ENCODE measurements around the gene MFSD11.
"Not testable (repeated sequence)": the region's sequence is repeated elsewhere in the genome, so short reads cannot be mapped to it uniquely, and the experiment has no call there.

The MFSD11 gene

DNA sequence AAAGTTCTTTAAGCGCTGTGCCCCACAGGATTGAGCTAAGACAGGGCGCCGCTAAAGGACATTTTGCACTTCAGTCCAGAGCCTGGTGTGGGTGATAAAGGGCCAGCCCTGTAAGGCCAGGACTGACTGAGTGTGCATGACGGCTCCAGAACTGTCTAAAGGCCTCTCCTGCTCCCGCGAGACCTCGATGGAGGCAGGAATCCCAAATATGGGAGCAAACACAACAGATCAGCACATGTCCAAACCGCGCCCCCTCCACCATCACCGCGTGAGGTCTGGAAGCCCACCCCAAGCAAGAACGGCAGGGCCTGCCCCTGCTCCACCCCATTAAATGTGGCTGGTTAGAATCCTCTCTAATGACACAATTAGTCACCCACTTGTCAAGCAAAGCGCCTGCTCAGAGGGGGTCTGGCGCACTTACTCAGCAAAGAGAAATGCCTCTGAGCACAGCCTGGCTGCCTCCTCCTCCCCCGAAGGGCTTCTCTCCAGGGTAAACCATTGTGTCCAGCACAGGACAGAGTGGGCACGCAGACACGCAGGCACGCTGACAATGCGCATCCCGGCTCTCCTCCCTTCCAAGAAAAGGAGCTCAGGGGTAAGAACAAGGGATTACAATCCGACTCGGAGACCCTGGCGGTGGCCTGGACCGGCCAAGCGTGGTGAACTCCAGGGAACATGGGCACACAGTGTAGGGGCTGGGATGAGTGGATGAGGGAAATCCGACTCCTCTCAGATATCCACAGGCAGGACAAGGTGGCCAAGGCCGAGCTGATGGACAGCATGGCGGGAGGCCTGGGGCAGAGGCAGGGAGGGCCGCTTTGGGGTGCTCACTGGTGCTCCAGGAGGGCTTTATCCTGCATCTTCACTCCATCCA lies 28.6 kb upstream of the MFSD11 start:
- DNase-seq (ENCODE audit: low spot score), result peak; percentile 95

DNA sequence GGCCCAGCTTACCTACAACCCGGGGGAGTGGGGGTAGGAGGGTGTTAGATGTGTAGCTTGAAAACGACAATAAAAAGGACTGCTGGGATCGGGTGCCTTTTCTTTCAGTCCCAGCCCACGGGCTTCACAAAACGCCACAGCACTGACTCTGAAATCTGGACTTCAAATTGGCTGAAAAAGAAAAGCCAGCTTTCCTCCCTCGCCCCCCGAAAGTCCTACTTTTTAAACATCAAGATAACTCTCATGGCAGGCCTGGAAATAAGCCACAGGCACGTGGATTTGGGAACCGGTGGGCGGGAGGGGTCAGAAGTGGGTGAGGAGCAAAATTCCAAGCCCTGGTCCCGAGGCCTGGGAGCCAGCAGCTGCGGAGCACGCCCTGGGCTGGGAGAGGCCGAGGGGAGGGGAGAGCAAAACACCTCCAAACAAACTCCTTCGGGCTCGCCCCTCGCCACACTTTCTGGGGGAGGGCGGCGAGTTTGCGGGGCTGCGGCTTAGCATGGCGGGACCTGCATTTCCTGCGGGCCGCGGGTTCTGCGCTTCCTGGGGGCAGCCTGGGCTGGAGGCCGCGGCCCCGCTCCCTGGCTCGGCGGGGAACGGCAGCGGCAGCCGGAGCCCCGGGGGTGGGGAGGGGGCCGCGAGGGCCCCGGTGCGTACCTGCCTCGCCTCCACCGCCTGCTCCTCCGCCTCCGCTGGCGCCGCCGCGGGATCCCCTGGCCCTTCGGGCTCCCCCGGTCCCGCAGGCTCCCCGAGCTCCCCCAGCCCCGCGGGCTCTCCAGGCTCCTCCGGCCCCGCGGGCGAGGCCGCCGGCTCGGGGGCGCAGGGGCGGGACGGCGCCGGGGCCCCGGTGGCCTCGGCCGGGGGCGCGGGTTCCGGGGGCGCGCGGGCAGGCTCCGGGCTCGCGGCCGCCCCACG lies 27.7 kb upstream of the MFSD11 start:
- not testable (repeated sequence) for DNase-seq (ENCODE audit: low spot score)

DNA sequence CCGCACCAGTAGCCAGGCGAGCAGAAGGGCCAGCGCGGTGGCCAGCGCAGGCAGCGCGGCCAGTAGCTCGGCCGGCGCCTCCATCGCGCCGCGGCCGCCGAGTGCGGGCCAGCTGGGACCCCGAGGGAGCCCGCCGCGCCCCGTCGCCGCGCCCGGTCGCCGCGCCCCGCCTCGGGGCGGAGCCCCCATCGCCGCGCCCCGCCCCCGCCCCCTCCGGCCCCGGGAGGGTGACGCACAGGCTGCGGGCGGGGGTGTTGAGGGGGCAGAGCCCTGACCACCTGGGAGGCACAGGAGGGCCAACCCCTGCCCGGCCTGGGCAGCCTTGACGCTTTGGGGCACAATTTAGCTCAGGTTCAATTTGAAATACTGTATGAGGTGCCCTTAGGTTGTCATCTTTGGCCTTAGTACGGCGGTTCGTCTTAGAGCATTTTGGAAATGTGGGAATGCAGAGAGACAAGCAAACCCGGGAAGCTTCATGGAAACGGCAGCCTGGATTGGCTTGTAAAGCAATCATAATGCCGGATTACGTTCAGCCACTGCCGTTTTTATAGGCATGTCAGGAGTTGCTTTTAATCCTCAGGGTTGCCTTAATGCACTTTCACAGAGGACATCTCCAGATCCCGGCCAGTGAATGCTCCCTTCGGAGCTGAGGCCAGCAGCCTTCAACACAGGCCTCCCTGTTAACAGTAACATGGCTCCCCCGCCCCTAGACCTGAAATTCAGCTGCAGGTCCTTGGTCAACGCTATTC lies 26.9 kb upstream of the MFSD11 start, which contains the start of gene MXRA7:
Gene MXRA7 (minus strand): TSS at position 103 of the 749 bp plus-strand sequence. CDS start 19 bp downstream, at position 84.
- DNase-seq (ENCODE audit: low spot score), result peak; percentile 85

DNA sequence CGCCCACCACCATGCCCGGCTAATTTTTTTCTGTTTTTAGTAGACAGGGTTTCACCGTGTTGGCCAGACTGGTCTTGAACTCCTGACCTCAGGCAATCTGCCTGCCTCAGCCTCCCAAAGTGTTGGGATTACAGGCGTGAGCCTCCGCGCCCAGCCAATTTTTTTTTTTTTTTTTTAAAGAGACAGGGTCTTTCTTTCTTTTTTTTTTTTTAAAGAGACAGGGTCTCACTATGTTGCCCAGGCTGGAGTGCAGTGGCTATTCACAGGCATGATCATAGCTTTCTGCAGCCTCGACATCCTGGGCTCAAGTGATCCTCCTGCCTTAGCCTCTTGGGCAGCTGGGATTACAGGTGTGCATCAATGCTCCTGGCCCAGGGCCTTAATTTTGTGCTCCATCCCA lies 25.6 kb upstream of the MFSD11 start:
- not testable (repeated sequence) for DNase-seq (ENCODE audit: low spot score)

DNA sequence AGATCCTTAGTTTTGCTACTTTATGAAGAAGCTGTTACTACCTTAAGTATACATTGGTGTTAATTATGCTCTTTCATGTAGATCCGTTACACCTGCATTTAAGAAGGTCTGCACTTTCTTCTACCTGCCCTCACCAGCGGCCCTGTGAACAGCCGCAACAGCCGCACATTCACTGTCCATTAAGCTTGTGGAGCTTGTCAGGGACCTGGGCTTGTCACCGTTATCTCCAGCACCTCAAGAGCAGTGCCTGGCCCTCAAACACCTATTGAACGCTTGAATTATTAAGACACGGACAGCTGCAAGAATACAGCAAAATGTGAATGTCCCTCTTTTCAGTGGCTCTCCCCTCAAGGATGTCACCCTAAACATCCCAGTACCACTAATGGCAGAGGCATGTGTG lies 24.2 kb upstream of the MFSD11 start:
- DNase-seq (ENCODE audit: low spot score), result no peak

DNA sequence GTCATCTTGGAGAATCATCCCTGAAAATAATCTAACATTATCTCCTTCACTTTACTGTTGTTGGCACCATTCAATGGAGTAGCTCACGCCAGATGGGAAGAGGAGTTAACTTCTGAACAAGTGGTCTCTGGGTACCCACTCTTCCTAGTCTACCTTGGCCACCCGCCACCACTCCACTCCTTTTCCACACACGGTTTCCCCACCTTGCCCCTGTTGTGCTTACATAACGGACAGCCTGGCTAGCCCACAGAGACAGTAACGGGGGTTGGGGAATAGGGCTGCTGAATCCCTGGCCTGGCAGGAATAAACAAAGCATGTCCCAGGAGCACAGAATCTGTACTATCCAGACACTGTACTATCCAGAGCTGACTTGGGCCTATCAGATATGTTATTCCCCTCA lies 23.6 kb upstream of the MFSD11 start:
- no peak for DNase-seq (ENCODE audit: low spot score)

DNA sequence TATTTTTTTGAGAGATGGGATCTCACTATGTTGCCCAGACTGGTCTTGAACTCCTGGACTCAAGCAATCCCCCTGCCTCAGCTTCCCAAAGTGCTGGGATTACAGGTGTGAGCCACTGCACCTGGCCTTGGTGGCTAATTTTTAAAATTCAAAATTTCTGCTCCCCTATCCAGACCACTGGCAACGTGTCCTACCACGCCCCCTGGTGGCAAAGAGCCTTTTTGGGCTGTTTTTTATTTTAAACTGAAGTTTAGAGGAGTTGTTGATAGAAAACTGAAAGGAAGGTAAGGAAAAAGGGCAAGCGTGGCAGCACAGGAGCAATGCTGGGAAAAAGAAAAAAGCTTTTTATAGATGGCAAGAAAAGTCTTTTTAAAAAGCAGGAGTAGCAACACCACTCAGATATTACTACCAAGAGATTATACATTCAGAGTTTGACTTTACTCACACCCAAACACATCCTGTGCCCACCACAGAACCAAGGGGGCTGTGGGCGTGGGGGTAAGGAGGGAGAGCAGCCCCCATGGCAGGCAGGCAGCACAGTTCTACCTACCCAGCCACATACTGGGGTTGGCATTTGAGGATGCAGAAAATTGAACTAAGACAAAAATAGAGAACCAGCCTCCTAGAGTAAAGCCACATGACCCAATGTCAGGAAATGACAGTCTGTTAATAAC lies 23.0 kb upstream of the MFSD11 start:
- DNase-seq (ENCODE audit: low spot score), result no peak

DNA sequence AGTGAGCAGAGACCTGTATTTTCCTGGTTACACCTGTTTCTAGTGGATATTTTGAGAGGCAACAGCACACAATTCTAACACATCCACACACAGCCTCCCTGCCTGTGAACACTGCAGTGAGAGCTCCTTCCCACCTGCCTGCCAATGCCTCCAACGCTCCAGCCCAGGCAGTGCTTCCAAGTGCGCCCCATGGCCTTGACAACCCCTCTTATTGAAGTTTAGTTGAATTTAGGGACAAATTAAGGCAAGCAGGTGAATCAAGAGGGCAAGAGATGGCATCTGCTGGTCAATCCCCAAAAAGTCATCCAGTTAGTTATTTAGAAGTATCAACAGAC lies 22.5 kb upstream of the MFSD11 start:
- DNase-seq (ENCODE audit: low spot score), result no peak

DNA sequence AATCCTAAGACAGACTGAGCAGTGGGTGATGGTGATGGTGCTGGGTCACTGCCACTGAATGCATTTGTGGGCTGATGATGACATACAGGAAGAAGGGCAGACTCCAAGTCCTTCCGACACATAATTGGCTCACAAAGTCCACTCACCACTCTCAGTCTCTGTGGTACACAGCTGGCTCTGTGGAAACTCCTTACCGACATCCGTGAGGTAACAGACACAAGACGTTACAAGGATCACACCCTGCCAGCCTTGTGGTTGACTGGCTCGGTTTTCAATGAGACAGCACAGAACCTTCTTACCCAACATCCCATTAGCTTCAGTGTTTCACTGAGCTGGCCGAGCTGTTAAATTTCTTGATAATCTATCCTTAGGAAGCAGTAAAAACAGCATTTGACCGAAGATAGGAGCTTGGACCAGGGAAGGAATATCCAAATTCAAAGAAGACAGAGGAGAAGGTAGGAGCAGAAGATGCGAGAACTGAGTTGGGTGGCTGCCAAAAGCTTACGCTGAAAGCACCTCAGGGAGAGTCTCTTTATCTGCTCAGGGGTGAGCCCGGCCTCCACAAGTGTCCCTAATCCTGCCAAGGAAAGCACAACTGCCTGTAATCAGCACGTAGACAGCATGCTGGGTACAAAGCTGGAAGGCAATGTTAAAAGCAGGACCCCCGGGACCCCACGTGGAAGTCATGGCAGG lies 21.6 kb upstream of the MFSD11 start:
- peak; percentile 95 for DNase-seq (ENCODE audit: low spot score)

DNA sequence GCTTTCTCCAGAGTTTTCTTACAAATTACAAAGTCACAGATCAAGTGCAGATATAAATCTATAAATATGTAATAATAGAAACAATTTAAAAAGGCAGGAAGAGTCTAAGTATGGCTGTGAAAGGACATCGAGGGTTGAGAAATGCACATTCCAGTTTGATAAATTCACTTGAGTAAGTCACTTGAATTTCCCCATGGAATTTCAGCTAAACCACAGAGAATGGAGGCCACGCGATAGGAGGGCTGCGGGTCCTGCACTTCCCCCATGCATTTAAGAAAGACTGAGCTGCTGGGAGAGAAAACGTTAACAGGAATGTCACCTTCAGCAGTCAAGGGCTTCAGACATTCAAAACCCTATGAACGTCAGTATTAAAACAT lies 21.1 kb upstream of the MFSD11 start:
- DNase-seq (ENCODE audit: low spot score), result peak; percentile 83

DNA sequence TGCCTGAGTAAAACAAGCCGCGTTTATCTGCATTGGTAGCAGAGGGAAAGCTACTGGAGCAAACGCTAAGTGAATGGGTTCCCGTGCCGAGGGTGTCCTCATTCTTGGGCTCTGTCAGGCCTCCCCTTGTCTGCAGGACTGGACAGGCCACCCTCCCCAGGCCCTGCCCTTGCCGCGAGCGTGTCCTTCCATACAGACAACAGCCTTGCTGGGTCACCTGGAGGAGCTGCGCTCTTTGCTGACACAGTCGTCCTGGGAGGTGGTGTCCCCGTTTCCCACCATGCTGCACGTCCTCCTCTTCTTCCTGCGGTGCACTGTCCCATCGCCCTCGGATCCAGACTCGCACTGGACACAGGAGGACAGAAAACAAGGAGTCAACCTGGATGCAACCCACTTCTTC lies 19.4 kb upstream of the MFSD11 start:
- no peak for DNase-seq (ENCODE audit: low spot score)

DNA sequence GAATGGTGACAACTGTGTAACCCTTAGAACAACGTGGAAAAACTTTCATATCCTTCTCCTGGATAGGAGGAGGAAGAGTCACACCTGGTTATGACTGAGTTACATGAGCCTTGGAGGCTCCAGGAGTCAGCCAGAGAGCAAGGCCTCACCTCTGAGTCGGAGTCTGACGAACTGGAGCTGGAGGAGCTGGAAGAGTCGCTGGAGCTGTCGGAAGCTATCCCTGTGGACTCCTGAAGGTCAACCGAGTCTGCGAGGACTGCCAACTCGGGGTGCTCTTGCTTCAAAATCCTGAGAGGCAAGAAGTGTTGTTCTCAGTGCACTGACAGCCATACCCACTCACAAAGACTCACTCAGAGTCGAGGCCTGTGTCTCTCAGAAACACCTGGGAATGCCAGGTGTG lies 17.7 kb upstream of the MFSD11 start:
- no peak for DNase-seq (ENCODE audit: low spot score)

DNA sequence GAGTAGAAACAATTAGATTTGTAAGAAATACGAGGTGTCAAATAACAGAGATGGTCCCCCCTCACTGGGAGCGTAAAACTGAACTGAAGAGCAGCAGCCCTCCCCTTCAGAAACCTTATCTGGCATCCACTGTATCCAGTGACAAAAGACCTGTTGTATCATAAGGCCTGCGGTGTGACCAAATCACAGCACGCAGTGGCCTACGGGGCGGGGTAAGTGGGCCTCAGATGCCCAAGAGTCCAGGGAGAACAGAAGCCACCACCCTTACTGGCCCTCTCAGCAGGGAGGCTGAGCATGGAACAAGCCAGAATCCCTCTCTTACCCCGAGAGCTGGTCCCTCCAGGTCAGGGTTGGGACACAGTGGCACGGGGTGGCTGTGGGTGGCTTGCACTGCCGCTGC lies 17.0 kb upstream of the MFSD11 start:
- DNase-seq (ENCODE audit: low spot score), result no peak

DNA sequence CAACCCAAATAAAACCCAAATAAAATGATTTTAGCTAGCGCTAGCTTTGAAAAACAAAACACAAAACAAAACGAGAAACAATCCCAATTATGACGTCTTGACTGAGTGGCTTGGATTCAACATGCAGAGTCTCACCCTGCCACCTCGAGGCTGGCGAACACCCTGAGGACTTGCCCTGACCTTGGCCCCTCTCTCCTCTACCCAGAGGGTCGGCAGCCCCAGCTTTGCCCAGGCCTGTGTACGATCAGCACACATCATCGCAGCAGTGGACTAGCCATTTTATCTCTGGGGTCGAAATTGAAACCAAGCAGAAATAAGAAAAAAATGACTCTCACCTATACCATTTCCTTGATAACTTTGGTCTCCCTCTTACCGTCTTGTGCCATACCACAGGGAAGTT lies 16.5 kb upstream of the MFSD11 start:
- no peak for DNase-seq (ENCODE audit: low spot score)

DNA sequence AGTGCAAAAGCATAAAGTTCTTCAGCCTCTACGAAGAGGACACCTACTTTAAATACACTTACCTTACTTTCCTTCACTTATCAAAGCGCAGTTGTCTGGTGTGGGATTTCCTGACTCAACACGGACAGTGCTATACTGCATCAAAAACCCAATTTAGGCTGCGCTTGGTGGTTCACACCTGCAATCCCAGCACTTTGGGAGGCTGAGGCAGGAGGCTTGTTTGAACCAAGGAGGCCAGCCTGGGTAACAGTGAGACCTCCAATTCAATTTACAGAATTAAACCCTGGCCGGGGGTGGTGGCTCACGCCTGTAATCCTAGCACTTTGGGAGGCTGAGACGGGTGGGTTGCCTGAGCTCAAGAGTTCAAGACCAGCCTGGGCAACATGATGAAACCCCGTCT lies 15.6 kb upstream of the MFSD11 start:
- DNase-seq (ENCODE audit: low spot score), result no peak

DNA sequence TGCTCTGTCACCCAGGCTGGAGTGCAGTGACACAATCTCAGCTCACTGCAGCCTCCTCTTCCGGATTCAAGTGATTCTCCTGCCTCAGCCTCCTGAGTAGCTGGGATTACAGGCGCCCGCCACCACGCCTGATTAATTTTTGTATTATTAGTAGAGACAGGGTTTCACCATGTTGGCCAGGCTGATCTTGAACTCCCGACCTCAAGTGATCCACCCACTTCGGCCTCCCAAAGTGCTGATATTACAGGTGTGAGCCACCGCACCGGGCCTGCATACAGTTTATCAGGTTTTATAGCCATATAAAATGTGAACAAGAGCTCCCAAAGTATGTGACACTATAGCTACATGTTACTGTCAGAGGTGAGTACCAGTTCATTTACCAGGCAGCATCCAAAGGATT lies 14.9 kb upstream of the MFSD11 start:
- DNase-seq (ENCODE audit: low spot score), result not testable (repeated sequence)

DNA sequence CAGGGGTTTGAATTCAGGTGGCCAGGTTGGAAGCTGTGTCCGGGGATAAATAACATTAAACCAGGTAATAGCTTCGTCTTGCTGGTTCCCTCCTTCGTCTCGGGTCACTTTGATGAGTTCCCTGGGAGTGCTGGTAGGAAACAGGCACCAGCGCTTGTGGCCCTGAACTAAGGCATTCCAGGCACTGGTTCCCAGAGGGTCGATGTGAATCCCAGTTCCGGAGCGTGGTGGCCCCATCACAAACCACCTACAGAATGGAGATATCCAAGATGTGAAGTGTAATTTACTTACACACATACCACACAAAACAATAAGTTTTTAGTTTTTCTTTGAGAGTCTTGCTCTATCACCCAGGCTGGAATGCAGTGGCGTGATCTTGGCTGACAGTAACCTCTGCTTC lies 14.1 kb upstream of the MFSD11 start:
- DNase-seq (ENCODE audit: low spot score), result no peak

DNA sequence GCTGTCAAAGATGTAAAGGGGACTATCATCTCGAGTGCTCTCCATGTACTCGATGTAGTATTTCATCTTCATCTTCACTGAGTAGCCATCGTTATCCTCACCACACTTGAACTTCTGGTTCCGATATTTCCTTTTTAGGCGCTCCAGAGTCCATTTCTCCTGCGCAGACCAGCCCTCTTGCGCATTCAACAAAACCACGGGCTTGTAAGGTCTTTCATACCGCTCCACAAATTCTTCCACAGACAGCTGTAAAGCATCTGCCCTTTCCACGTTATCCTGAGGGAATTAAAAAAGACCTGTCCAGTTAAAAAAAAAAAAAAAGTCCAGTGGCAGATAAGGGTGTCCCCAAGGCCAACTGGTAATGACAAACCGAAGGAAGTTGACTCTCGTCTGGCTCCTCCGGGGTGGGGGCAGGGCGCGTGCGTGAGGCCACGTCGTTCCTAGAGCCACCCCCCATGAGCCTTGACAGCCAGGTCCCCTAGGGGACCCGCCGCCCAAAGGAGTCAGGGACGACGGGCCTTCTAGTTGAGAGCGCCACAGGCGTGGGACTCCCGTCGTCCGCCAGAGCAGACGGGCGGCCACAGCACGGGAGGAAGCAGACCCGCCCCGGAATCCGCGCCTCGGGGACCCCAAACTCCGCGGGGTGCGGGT lies 12.2 kb upstream of the MFSD11 start:
- peak; percentile 48 for DNase-seq (ENCODE audit: low spot score)

DNA sequence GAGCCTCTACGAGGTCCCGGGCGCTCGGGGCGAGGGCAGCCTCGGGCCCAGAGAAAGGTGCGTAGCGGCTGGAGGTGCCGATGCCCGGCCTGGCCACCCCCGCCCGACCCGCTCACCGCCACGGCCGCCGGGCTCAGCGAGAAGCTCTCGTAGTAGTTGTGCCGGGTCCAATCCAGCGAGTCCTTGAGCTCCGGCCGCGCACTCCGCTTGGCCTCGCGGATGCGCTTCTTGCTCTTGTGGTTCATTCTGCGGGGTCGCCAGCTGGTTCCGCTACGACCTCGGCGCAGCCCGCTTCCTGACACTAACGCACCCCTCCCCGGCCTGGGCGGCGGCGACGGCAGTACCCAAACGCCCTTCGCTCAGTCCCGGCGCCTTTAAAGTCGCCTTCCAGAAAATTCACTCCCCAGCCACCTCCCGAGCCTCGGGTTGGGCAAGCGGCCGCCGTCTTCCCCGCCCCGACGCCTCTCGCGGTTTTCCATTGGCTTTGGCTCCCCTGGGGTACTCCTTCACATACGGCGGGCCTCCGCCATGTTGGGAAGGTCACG lies 11.6 kb upstream of the MFSD11 start, which contains the start of gene JMJD6:
Gene JMJD6 (minus strand): TSS at position 376 of the 545 bp plus-strand sequence. CDS start 131 bp downstream, at position 245.
- DNase-seq (ENCODE audit: low spot score), result peak; percentile 95

Data from AG08395 (cell line).